IPS DF 6.9 (cell line): ENCODE results near the gene GLI1.

ENCODE experiments used
- DNase-seq: peaks from one replicate; pipeline ENCODE4 v3.0.0-alpha.2; 2013; ENCODE audit warnings: low read depth, low spot score
- H3K27ac ChIP-seq: one replicate; pipeline ENCODE4 v1.5.1; 2013; ENCODE audit warnings: low read length, control low read depth
- H3K27me3 ChIP-seq: 2 replicates; pipeline ENCODE4 v1.6.1; 2013; ENCODE audit warnings: mild to moderate bottlenecking, low read length; ENCODE audit not compliant: control insufficient read depth, insufficient read depth
- H3K36me3 ChIP-seq: 2 replicates; pipeline ENCODE4 v1.6.1; 2013; ENCODE audit warnings: low read length; ENCODE audit not compliant: control insufficient read depth, insufficient read depth
- H3K4me1 ChIP-seq: 2 replicates; pipeline ENCODE4 v1.6.1; 2013; ENCODE audit warnings: low read length; ENCODE audit not compliant: control insufficient read depth, insufficient read depth
- H3K4me3 ChIP-seq: 2 replicates; pipeline ENCODE4 v1.5.1; 2013; ENCODE audit warnings: mild to moderate bottlenecking, low read length
- H3K9me3 ChIP-seq: 2 replicates; pipeline ENCODE4 v1.6.1; 2013; ENCODE audit warnings: low read length, inconsistent platforms; ENCODE audit not compliant: control insufficient read depth, insufficient read depth
- WGBS: extraction: QIAGEN DNeasy Blood & Tissue Kit; methylation state at CpG from one replicate; pipeline ENCODE4 v1.1.7; 2013; ENCODE audit warnings: mixed read lengths, missing lambda C conversion rate; ENCODE audit not compliant: insufficient read length, insufficient coverage; 5-methylcytosine and 5-hydroxymethylcytosine counted together

The GLI1 gene

GRCh38 chr12:57475271-57476161, 15.9 kb downstream of the GLI1 start:
- no peak for DNase-seq
- Histone ChIP-seq H3K9me3 (no peaks in the 10 kb centered on the region), H3K27me3 (peaks cover 35% of the 10 kb centered on the region), H3K27ac (no peak overlapping the region), H3K4me3 (peak overlapping the region; percentile 33; the same call in 1 of the 2 replicates), H3K4me1 (peaks cover 2% of the 10 kb centered on the region), H3K36me3 (no peaks in the 10 kb centered on the region; the same call in 1 of the 2 replicates)
- no CpG with 5 or more reads among the region's 84 CpGs for WGBS

DNA sequence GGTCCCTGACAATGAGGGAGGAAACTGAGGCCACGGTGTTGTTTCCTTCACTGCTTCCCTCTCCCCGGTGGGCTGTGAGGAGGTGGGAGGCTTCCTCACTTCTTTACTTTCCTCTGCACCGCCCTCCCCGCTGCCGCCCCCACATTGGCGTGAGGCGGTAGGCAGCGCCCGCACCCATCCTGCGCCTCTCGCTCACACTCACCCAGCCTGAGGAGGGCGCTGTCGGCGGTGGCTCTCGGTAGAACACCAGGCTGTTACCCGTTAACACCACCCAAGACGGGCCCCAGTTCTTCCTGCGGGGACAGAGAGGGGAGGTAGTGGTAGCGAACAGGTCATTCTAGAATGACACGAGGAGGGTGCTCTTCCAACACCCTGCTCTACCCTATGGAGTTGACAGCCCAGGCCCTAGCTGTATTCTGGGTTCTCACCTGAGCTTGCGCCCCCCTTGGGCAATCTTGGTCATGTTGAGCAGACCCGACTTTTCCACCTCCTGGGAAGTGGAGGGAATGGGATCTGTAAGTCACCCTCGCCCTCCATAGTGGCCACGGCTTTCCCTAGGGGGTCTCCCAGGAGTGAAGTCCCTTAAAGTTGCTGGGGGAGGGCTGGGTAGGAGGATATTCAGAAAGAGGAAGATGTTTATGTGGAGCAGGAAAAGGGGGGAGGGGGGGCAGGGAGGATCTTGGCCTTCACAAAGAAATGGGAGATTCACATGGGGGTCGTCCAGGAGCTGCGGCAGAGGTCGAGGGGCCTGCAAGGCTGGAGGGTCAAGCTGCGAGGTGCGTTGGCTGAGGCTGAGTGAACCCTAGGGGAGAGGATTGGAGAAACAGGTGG, 16.8 kb downstream of the GLI1 start:
- Histone ChIP-seq H3K36me3 (no peaks in the 10 kb centered on the region; the same call in 1 of the 2 replicates), H3K27me3 (peaks cover 35% of the 10 kb centered on the region), H3K9me3 (no peaks in the 10 kb centered on the region), H3K27ac (no peak overlapping the region), H3K4me3 (peak overlapping the region; percentile 33; the same call in 1 of the 2 replicates), H3K4me1 (peaks cover 2% of the 10 kb centered on the region)
- no CpG with 5 or more reads among the region's 29 CpGs for WGBS
- DNase-seq, result no peak

DNA sequence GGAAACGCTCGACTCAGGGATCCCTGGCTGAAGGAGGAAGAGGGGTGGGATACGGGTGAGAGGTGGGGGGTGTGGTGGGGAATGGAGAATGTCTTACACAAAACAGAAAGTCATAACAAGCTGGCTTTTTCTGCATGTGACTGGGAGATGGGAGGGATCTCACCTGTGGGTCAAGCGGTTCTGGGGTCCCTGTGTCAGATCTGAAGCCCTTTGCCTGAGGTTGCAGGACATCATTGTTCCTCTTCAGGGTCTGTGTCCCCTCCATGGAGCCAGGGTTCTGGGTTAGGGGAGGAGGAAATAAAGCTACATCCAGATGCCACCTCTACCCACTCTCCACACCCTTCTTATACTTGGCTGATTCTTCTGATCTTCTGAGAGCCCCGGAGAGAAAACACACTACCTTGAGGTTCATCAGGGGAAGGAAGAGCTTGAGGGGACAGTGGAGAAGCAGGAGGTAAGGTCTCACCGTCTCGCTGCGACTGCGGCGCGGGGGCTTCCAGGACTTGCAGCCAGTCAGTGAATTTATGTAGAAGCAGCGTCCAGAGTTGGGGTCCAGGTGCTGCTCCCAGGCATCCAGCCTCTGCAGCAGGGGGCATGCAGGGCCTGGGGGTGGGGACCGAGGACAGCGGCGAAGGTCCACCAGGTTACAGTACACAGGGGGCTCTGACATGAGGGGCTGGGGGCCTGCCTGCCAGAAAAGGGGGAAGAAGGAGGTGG, 17.6 kb downstream of the GLI1 start:
- Histone ChIP-seq H3K36me3 (no peaks in the 10 kb centered on the region; the same call in 1 of the 2 replicates), H3K4me1 (peaks cover 2% of the 10 kb centered on the region), H3K27ac (no peak overlapping the region), H3K4me3 (no peak overlapping the region), H3K27me3 (peaks cover 35% of the 10 kb centered on the region), H3K9me3 (no peaks in the 10 kb centered on the region)
- no CpG with 5 or more reads among the region's 15 CpGs for WGBS
- no peak for DNase-seq

- H3K4me3 ChIP-seq, result no peak overlapping the region
- DNase-seq, result no peak
These were observed 18.4 kb downstream of the GLI1 start for GRCh38 chr12:57477710-57478681.

GRCh38 chr12:57479043-57479375, 19.4 kb downstream of the GLI1 start:
- Histone ChIP-seq H3K36me3 (no peaks in the 10 kb centered on the region; the same call in 1 of the 2 replicates), H3K27ac (no peak overlapping the region), H3K4me3 (no peak overlapping the region), H3K4me1 (peaks cover 2% of the 10 kb centered on the region), H3K27me3 (peaks cover 28% of the 10 kb centered on the region), H3K9me3 (no peaks in the 10 kb centered on the region)
- no peak for DNase-seq
- WGBS, result no CpG with 5 or more reads among the region's 10 CpGs

More at GRCh38 chr12:57477710-57478681, 18.4 kb downstream of the GLI1 start:
- WGBS, result no CpG with 5 or more reads among the region's 12 CpGs
- Histone ChIP-seq H3K27ac (no peak overlapping the region), H3K9me3 (no peaks in the 10 kb centered on the region), H3K36me3 (no peaks in the 10 kb centered on the region; the same call in 1 of the 2 replicates), H3K4me1 (peaks cover 2% of the 10 kb centered on the region), H3K27me3 (peaks cover 34% of the 10 kb centered on the region)

- H3K36me3 ChIP-seq, result no peaks in the 10 kb centered on the region; the same call in 1 of the 2 replicates
- H3K27ac ChIP-seq, result no peak within 1 kb of the TSS
- no peak for DNase-seq
- no CpG with 5 or more reads among the region's 6 CpGs for WGBS
- H3K27me3 ChIP-seq, result peaks cover 23% of the 10 kb centered on the region
- peaks cover 2% of the 10 kb centered on the region for H3K4me1 ChIP-seq
- H3K9me3 ChIP-seq, result no peaks in the 10 kb centered on the region
- no peak within 1 kb of the TSS for H3K4me3 ChIP-seq
These were observed 20.0 kb downstream of the GLI1 start, which contains the start of gene ARHGAP9 for GRCh38 chr12:57479376-57480115. ARHGAP9 (minus strand) TSS chr12:57479866; CDS start chr12:57479406, 460 bp downstream.

GRCh38 chr12:57481671-57482070, 22.1 kb downstream of the GLI1 start:
- Histone ChIP-seq H3K9me3 (no peaks in the 10 kb centered on the region), H3K36me3 (no peaks in the 10 kb centered on the region), H3K27ac (no peak overlapping the region), H3K27me3 (peaks cover 2% of the 10 kb centered on the region; the same call in 1 of the 2 replicates), H3K4me1 (peaks cover 2% of the 10 kb centered on the region; the same call in 1 of the 2 replicates), H3K4me3 (no peak overlapping the region)
- DNase-seq, result no peak
- WGBS, result no CpG with 5 or more reads among the region's 1 CpG

DNA sequence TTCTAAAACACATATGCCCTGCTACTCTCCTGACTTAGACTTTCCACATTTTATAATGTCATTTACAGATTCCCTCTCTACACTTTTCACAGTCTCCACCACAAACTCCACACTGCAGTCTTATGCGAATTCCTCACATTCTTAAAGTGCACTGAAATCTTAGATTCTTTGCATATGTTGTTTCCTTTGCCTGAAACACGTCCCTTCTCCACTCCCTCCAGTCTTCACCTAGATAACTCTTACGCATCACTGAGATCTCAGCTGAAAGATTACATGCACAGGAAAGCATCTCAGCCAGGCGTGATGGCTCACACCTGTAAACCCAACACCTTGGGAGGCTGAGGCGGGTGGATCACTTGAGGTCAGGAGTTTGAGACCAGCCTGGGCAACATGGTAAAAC, 23.9 kb downstream of the GLI1 start:
- H3K36me3 ChIP-seq, result no peaks in the 10 kb centered on the region
- no peak overlapping the region for H3K27ac ChIP-seq
- DNase-seq, result no peak
- H3K9me3 ChIP-seq, result no peaks in the 10 kb centered on the region
- no peaks in the 10 kb centered on the region for H3K27me3 ChIP-seq
- no peak overlapping the region for H3K4me3 ChIP-seq
- WGBS, result no CpG with 5 or more reads among the region's 5 CpGs
- H3K4me1 ChIP-seq, result no peaks in the 10 kb centered on the region

DNA sequence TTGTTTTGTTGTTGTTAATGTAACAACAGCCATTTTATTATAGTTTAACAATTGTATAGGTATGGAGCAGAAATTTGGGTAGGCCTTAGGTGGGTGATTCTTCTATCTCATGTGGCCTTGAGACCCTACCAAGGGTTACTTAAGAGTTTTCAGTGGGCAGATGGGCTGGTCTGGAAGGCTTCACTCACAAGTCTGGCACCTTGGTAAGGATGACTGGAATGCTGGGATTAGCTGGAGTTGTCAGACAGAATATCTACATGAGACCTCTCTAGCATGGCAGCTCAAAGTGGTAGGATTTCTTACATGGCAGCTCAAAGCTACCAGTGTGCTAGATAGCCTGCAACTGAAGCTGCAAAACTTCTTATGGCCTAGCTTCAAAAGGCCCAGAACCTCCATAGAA, 26.1 kb downstream of the GLI1 start:
- DNase-seq, result no peak
- H3K27me3 ChIP-seq, result no peaks in the 10 kb centered on the region
- H3K9me3 ChIP-seq, result no peaks in the 10 kb centered on the region
- no peak overlapping the region for H3K4me3 ChIP-seq
- H3K36me3 ChIP-seq, result peaks cover 14% of the 10 kb centered on the region
- no peak overlapping the region for H3K27ac ChIP-seq
- H3K4me1 ChIP-seq, result no peaks in the 10 kb centered on the region
